Measurements from ENCODE around the gene GRK5. TPM values are rescaled to one million over a fixed set of nuclear protein-coding genes. Genes with fewer than 3 reads are reported as not detected.
A peak's percentile ranks its signal among the peaks of the same experiment; 100 is the strongest.

Gene GRK5
- total RNA-seq, 4 donors from 2014 or later = 43.5 to 61.7 (median 48.9) TPM

GRCh38 chr10:119288574-119289001, 81.2 kb downstream of the GRK5 start:
- Histone ChIP-seq H3K4me1 (peaks cover 0 to 87% (median 56%) of the 10 kb centered on the region in 4 donors), H3K27me3 (no peaks in the 10 kb centered on the region), H3K36me3 (no peaks in the 10 kb centered on the region), H3K9me3 (no peaks in the 10 kb centered on the region), H3K4me3 (no peak overlapping the region), H3K27ac (peak overlapping the region in 3 of 4 donors; percentile 48 to 81 (median 58))
- TF ChIP-seq EP300 (IDR thresholded peaks at IDR 0.05) (no peak), POLR2A (IDR thresholded peaks at IDR 0.05) (no peak), CTCF (IDR thresholded peaks at IDR 0.05) (no peak)
- 59 to 73% methylated on average over 6 to 7 of the region's 7 CpGs for WGBS, 2 donors
- no peak for DNase-seq (ENCODE audit: low spot score in 2 of 2)

GRCh38 chr10:119289227-119289920, 82.0 kb downstream of the GRK5 start:
- H3K4me1 ChIP-seq = peaks cover 0 to 87% (median 51%) of the 10 kb centered on the region in 4 donors
- H3K27ac ChIP-seq = peak overlapping the region; percentile 48 to 81 (median 57)
- H3K36me3 ChIP-seq = no peaks in the 10 kb centered on the region
- H3K9me3 ChIP-seq = no peaks in the 10 kb centered on the region
- H3K4me3 ChIP-seq = no peak overlapping the region
- no peaks in the 10 kb centered on the region for H3K27me3 ChIP-seq
- 64 to 88% methylated on average over 6 to 8 of the region's 8 CpGs for whole genome bisulfite sequencing, 2 donors
- DNase-seq (ENCODE audit: low spot score in 2 of 2) = no peak
- no peak for TF ChIP-seq POLR2A (IDR thresholded peaks at IDR 0.05)
- peak in 1 of 2 donors; percentile 67 for TF ChIP-seq EP300 (IDR thresholded peaks at IDR 0.05)
- no peak for TF ChIP-seq CTCF (IDR thresholded peaks at IDR 0.05)

GRCh38 chr10:119290301-119291048, 83.1 kb downstream of the GRK5 start:
- 50 to 51% methylated on average over 12 of the region's 12 CpGs for WGBS, 2 donors
- Histone ChIP-seq H3K4me3 (no peak overlapping the region), H3K4me1 (peaks cover 0 to 78% (median 43%) of the 10 kb centered on the region in 4 donors), H3K36me3 (no peaks in the 10 kb centered on the region), H3K9me3 (no peaks in the 10 kb centered on the region), H3K27ac (peak overlapping the region in 3 of 4 donors; percentile 44 to 63 (median 51)), H3K27me3 (no peaks in the 10 kb centered on the region)
- DNase-seq (ENCODE audit: low spot score in 2 of 2) = no peak
- TF ChIP-seq POLR2A (IDR thresholded peaks at IDR 0.05) (no peak), CTCF (IDR thresholded peaks at IDR 0.05) (peak in 1 of 5 experiments; percentile 15), EP300 (IDR thresholded peaks at IDR 0.05) (peak in 1 of 2 donors; percentile 48)

- DNase-seq (ENCODE audit: low spot score in 2 of 2) = no peak
- TF ChIP-seq EP300 (IDR thresholded peaks at IDR 0.05) (no peak), CTCF (IDR thresholded peaks at IDR 0.05) (no peak), POLR2A (IDR thresholded peaks at IDR 0.05) (no peak)
- Histone ChIP-seq H3K36me3 (peaks cover 0 to 5% (median 0%) of the 10 kb centered on the region in 3 donors), H3K4me1 (peaks cover 0 to 69% (median 34%) of the 10 kb centered on the region in 4 donors), H3K9me3 (no peaks in the 10 kb centered on the region), H3K27me3 (no peaks in the 10 kb centered on the region), H3K27ac (peak overlapping the region in 2 of 4 donors; percentile 39 to 51), H3K4me3 (no peak overlapping the region)
- 67 to 77% methylated on average over 6 of the region's 6 CpGs for WGBS, 2 donors
Observed at GRCh38 chr10:119291223-119291900, 84.0 kb downstream of the GRK5 start.

All from tibial nerve (tissue), 4 donors.